ENCODE data around the gene TNS3. TPM values are rescaled to one million over a fixed set of nuclear protein-coding genes. Genes with fewer than 3 reads are reported as not detected.
"Not testable (repeated sequence)": the region's sequence is repeated elsewhere in the genome, so short reads cannot be mapped to it uniquely, and the experiment has no call there.

The TNS3 gene
- total RNA-seq, 1 experiment from 2014 or later = 143 TPM

DNA sequence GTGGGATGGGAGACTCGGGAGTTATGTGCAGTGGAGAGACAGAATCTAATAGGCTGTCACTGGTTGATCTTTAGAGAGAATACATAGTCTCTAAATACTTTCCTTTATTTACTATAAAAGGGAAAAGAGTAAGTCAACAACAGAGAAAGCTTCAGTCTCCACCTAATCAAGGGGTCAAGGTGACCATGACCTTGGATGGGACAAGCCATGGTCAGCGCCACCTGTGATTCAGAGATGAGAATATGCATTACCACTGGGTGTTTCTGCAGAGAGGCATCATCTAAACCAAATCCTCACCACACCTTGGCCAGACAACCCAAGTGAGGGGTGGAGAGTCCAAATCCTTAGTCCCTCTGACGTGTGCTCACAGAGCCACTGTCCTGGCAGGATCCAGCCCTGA, 39.9 kb downstream of the TNS3 start:
- H3K4me3 ChIP-seq = no peak overlapping the region
- peaks cover 79% of the 10 kb centered on the region for H4K20me1 ChIP-seq (ENCODE audit: insufficient read depth)
- peaks cover 31% of the 10 kb centered on the region for H3K4me1 ChIP-seq (replicated peaks; ENCODE audit: insufficient read depth)
- CTCF ChIA-PET = no interaction called here
- H3K36me3 ChIP-seq (ENCODE audit: low read depth) = peaks cover 45% of the 10 kb centered on the region
- TF ChIP-seq, protein P1, sequence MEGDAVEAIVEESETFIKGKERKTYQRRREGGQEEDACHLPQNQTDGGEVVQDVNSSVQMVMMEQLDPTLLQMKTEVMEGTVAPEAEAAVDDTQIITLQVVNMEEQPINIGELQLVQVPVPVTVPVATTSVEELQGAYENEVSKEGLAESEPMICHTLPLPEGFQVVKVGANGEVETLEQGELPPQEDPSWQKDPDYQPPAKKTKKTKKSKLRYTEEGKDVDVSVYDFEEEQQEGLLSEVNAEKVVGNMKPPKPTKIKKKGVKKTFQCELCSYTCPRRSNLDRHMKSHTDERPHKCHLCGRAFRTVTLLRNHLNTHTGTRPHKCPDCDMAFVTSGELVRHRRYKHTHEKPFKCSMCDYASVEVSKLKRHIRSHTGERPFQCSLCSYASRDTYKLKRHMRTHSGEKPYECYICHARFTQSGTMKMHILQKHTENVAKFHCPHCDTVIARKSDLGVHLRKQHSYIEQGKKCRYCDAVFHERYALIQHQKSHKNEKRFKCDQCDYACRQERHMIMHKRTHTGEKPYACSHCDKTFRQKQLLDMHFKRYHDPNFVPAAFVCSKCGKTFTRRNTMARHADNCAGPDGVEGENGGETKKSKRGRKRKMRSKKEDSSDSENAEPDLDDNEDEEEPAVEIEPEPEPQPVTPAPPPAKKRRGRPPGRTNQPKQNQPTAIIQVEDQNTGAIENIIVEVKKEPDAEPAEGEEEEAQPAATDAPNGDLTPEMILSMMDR (conservative IDR thresholded peaks at IDR 0.05) = no peak
- no peak for TF ChIP-seq EZH2 (IDR thresholded peaks at IDR 0.05; ENCODE audit: low read depth)
- intact Hi-C loops (cut with micrococcal nuclease; ENCODE audit: unreplicated experiment) = no loop called here
- DNase-seq = no peak
- H3K79me2 ChIP-seq (ENCODE audit: low read depth) = peaks cover 100% of the 10 kb centered on the region
- peaks cover 45% of the 10 kb centered on the region; the same call in 1 of the 2 replicates for H3F3A ChIP-seq (ENCODE audit: insufficient read depth, low read depth)
- POLR2A ChIA-PET (ENCODE audit: unreplicated experiment) = no interaction called here
- H3K9me3 ChIP-seq (ENCODE audit: insufficient read depth, low read depth) = no peaks in the 10 kb centered on the region
- no peak overlapping the region for H3K27ac ChIP-seq
- H3K27me3 ChIP-seq (ENCODE audit: insufficient read depth, low read depth) = no peaks in the 10 kb centered on the region
- no TSS peak for BruUV-seq (replicated peaks)
- no peaks in the 10 kb centered on the region for H3K9me2 ChIP-seq (ENCODE audit: insufficient read depth)
- H2AFZ ChIP-seq = no peak overlapping the region
- H3K4me2 ChIP-seq = no peak overlapping the region

DNA sequence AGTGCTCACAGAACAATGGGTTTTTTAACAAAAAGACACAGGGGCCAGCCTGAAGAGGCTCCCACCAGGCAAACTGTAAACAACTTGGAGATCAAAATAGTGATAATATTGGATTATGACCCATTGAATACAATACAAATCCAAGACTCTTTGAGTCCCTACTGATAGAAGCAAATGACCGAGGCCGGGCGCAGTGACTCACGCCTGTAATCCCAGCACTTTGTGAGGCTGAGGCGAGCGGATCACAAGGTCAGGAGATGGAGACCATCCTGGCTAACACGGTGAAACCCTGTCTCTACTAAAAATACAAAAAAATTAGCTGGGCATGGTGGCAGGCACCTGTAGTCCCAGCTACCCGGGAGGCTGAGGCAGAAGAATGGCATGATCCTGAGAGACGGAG, 40.4 kb downstream of the TNS3 start:
- not testable (repeated sequence) for H3K4me2 ChIP-seq; BruUV-seq (replicated peaks)

GRCh38 chr7:47540387-47541350, 41.2 kb downstream of the TNS3 start:
- Histone ChIP-seq H3K36me3 (ENCODE audit: low read depth) (peaks cover 35% of the 10 kb centered on the region), H2AFZ (no peak overlapping the region), H3K27ac (peak overlapping the region; percentile 29; the same call in 1 of the 2 replicates), H3K4me2 (no peak overlapping the region), H4K20me1 (ENCODE audit: insufficient read depth) (peaks cover 76% of the 10 kb centered on the region), H3K4me3 (no peak overlapping the region), H3K79me2 (ENCODE audit: low read depth) (peaks cover 98% of the 10 kb centered on the region), H3K4me1 (replicated peaks; ENCODE audit: insufficient read depth) (peaks cover 42% of the 10 kb centered on the region), H3K9me2 (ENCODE audit: insufficient read depth) (no peaks in the 10 kb centered on the region), H3K27me3 (ENCODE audit: insufficient read depth, low read depth) (no peaks in the 10 kb centered on the region), H3K9me3 (ENCODE audit: insufficient read depth, low read depth) (no peaks in the 10 kb centered on the region), H3F3A (ENCODE audit: insufficient read depth, low read depth) (peaks cover 48% of the 10 kb centered on the region; the same call in 1 of the 2 replicates)
- no peak for TF ChIP-seq EZH2 (IDR thresholded peaks at IDR 0.05; ENCODE audit: low read depth)
- TF ChIP-seq, protein P1 (conservative IDR thresholded peaks at IDR 0.05) = no peak
- DNase-seq = no peak
- CTCF ChIA-PET = interaction anchor here (1.0 kb wide), 1 partner anchor 39 kb away, joined by 3 read pairs; no protein-coding TSS in a partner anchor
- POLR2A ChIA-PET (ENCODE audit: unreplicated experiment) = no interaction called here
- intact Hi-C loops (cut with micrococcal nuclease; ENCODE audit: unreplicated experiment) = no loop called here
- no TSS peak for BruUV-seq (replicated peaks)

More for the DNA sequence above, 40.4 kb downstream of the TNS3 start:
- H3K9me3 ChIP-seq (ENCODE audit: insufficient read depth, low read depth); DNase-seq; H2AFZ ChIP-seq; POLR2A ChIA-PET (ENCODE audit: unreplicated experiment); H3K27me3 ChIP-seq (ENCODE audit: insufficient read depth, low read depth); CTCF ChIA-PET; intact Hi-C loops (cut with micrococcal nuclease; ENCODE audit: unreplicated experiment); H3K9me2 ChIP-seq (ENCODE audit: insufficient read depth); H3K27ac ChIP-seq; H3K4me3 ChIP-seq: not testable (repeated sequence)
- peaks cover 40% of the 10 kb centered on the region for H3K36me3 ChIP-seq (ENCODE audit: low read depth)
- peaks cover 98% of the 10 kb centered on the region for H3K79me2 ChIP-seq (ENCODE audit: low read depth)
- peaks cover 76% of the 10 kb centered on the region for H4K20me1 ChIP-seq (ENCODE audit: insufficient read depth)
- peaks cover 34% of the 10 kb centered on the region for H3K4me1 ChIP-seq (replicated peaks; ENCODE audit: insufficient read depth)
- H3F3A ChIP-seq (ENCODE audit: insufficient read depth, low read depth) = peaks cover 46% of the 10 kb centered on the region; the same call in 1 of the 2 replicates
